Measurements from ENCODE around the gene HAUS8.
"Not testable (repeated sequence)": the region's sequence is repeated elsewhere in the genome, so short reads cannot be mapped to it uniquely, and the experiment has no call there.

HAUS8 gene

GRCh38 chr19:17026706-17027534 is 48.3 kb downstream of the HAUS8 start, which contains the start of gene CPAMD8:
Gene CPAMD8 (minus strand): TSS chr19:17026810. CDS start chr19:17026642, 168 bp downstream.
- no peak for DNase-seq

GRCh38 chr19:17025991-17026658 is 49.1 kb downstream of the HAUS8 start:
- no peak for DNase-seq

DNA sequence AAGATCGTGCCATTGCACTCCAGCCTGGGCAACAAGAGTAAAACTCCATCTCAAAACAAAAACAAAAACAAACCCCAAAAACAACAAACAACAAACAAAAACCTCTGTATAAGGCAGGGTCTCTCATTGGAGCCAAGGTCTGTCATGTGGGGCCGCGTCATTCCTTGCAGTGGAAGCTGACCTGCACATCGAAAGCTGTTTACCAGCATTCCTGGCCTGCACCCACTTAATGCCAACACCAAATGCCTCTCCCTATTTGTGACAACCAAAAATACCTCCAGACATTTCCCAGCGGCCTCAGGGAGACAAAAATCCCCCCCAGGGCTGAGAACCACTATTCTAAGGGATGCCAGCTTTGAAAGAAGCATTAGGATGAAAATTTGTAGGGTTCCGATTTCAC is 49.9 kb downstream of the HAUS8 start:
- DNase-seq: no peak

DNA sequence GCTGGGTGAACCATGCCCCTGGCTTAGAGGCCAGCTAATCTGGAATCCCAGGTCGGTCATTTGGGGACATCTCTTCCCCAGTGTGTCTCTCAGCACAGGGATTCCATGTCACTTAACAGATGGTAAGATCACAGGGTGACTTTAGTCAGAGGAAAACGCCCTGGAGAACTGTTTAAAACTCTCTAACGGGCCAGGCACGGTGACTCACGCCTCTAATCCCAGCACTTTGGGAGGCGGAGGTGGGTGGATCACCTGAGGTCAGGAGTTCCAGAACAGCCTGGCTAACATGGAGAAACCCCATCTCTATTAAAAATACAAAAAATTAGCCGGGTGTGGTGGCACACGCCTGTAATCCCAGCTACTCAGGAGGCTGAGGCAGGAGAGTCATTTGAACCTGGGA is 50.3 kb downstream of the HAUS8 start:
- DNase-seq: not testable (repeated sequence)

GRCh38 chr19:17023805-17024204 is 51.4 kb downstream of the HAUS8 start:
- no peak for DNase-seq

GRCh38 chr19:17022738-17023137 is 52.5 kb downstream of the HAUS8 start:
- no peak for DNase-seq

GRCh38 chr19:17021793-17022590 is 53.3 kb downstream of the HAUS8 start:
- no peak for DNase-seq

GRCh38 chr19:17021328-17021727 is 53.9 kb downstream of the HAUS8 start:
- DNase-seq: no peak

GRCh38 chr19:17020823-17021222 is 54.4 kb downstream of the HAUS8 start:
- no peak for DNase-seq

GRCh38 chr19:17020385-17020784 is 54.9 kb downstream of the HAUS8 start:
- DNase-seq: no peak

DNA sequence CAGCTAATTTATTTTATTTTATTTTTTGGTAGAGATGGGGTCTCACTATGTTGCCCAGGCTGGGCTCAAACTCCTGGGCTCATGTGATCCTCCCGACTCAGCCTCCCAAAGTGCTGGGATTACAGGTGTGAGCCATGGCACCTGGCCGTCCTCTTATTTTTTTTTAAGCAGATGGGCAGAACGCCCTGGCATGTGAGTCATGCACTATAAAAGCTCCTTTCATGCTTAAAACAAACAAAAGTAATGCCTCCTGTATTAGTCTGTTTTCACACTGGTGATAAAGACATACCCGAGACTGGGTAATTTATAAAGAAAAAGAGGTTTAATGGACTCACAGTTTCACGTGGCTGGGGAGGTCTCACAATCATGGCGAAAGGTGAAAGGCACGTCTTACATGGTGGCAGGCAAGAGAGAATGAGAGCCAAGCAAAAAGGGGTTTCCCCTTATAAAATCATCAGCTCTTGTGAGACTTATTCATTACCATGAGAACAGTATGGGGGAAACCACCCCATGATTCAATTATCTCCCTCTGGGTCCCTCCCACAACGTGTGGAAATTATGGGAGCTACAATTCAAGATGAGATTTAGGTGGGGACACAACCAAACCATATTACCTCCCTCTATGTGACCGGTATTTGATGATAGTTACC is 60.9 kb downstream of the HAUS8 start:
- not testable (repeated sequence) for DNase-seq

GRCh38 chr19:17011485-17011884 is 63.8 kb downstream of the HAUS8 start:
- DNase-seq: no peak

DNA sequence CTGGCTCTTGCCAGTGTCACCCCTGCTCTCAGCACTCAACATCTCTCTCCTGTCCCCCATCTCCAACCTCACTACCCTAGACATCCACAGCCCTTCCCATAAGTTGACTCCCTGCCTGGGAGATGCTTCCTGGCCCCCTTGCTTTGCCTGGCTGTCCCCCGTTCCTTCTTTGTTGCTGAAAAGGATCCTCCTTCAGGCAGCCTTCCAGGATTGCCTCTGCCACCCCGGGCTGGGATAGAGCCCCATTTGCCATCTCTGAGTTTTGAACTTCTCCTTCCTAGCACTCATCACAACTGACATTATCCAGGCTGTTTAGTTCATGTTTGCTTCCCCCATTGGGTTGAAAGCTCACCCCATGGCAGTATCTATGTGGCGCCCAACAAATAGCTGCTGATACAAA is 68.7 kb downstream of the HAUS8 start:
- DNase-seq: no peak

DNA sequence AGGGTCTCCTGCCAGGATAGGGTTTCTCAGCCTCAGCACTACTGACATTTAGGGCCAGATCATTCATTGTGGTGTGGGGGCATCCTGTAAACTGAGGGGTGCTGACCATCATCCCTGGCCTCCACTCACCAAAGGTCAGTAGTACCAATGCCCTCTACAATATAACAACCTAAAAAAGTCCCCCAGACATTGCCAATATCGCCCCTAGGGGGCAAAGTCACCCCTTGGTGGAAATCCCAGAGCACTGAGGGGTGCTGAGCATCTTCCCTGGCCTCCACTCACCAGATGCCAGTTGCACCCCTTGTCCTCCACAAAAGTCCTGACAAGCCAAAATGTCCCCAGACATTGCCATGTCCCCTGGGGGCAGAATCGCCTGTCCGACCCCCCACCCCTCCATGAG is 70.3 kb downstream of the HAUS8 start:
- DNase-seq: no peak

GRCh38 chr19:17004386-17004785 is 70.9 kb downstream of the HAUS8 start:
- no peak for DNase-seq

DNA sequence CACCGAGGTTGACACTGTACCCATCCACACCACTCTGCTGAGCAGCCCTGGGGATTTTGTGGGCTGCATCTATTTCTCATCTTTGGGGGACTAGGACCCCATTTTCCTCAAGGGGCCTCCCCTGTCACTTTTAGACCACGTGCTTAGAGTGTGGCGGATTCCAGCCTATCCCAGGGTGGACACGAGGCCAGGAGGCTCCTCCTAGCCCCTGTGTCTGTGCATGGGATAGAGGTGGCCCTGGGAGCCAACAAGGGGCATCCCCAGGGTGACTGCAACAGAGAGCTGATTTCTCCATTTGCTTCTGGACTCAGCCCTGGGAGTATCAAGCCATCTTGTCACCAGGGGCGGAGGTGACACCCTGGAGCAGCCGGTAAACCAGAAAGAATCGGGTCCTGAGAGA is 72.8 kb downstream of the HAUS8 start:
- DNase-seq: no peak

GRCh38 chr19:17001603-17002183 is 73.6 kb downstream of the HAUS8 start:
- no peak for DNase-seq
